ENCODE measurements around the gene TASOR2.

DNA sequence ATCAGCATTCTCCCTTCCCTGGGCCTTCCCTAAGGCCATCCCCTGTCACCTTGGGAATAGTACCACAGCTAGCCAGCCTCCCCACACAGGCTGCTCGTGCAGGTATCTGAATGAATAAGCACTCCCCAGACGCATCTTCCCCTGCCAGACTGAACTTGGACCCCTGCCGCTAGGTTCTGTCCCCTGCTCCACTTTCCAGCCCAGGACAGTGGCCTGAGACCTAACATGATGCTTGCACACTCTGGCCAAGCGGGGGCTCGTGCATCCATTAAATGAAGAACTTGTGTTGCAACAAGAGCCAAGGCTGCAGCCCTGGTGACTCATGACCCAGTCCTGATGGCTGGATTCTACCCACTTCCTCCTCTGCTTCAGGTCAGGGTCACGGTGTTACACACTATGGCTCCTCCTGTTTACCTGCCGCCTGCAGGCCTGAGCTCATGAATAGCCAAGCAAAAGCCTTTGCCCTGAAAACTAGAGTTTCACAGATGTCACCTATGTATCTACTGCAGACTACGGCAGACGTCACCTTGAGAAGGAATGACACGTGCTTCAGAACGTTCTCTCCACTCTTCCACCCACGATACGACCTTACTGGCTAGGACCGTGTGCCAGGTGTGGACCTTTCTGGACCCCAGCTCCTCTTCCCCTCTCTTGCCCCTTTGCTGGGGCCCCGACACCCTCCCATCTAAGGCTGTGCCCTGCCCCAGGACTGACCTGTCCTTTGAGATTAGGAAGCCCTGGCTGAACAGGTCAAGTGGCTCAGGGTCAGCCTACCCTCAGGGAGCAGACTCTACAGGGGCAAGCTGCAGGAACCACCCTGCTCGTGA, 24.7 kb upstream of the TASOR2 start:
- TF ChIP-seq POLR2A (IDR thresholded peaks at IDR 0.05; ENCODE audit: low read length): no peak
- TF ChIP-seq GATA1 (IDR thresholded peaks at IDR 0.05; ENCODE audit: low read depth, low read length): no peak

Measured in erythroblast (primary cell).